ENCODE results near the gene ETNPPL.

The ETNPPL gene

GRCh38 chr4:108693819-108694218, 69.0 kb downstream of the ETNPPL start:
- H3K36me3 ChIP-seq: no peaks in the 10 kb centered on the region
- no peaks in the 10 kb centered on the region; the same call in 1 of the 2 replicates for H3K27me3 ChIP-seq
- no peaks in the 10 kb centered on the region for H3K4me1 ChIP-seq
- TF ChIP-seq, protein P1, sequence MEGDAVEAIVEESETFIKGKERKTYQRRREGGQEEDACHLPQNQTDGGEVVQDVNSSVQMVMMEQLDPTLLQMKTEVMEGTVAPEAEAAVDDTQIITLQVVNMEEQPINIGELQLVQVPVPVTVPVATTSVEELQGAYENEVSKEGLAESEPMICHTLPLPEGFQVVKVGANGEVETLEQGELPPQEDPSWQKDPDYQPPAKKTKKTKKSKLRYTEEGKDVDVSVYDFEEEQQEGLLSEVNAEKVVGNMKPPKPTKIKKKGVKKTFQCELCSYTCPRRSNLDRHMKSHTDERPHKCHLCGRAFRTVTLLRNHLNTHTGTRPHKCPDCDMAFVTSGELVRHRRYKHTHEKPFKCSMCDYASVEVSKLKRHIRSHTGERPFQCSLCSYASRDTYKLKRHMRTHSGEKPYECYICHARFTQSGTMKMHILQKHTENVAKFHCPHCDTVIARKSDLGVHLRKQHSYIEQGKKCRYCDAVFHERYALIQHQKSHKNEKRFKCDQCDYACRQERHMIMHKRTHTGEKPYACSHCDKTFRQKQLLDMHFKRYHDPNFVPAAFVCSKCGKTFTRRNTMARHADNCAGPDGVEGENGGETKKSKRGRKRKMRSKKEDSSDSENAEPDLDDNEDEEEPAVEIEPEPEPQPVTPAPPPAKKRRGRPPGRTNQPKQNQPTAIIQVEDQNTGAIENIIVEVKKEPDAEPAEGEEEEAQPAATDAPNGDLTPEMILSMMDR (IDR thresholded peaks at IDR 0.05; ENCODE audit: low read depth, low read length): no peak
- DNase-seq: no peak
- no peak overlapping the region for H3K4me3 ChIP-seq (ENCODE audit: low read depth, low read length)
- no peaks in the 10 kb centered on the region for H3K9me3 ChIP-seq

- H3K36me3 ChIP-seq: no peaks in the 10 kb centered on the region
- TF ChIP-seq, protein P1 (IDR thresholded peaks at IDR 0.05; ENCODE audit: low read depth, low read length): no peak
These were observed 69.6 kb downstream of the ETNPPL start for GRCh38 chr4:108693211-108693610.

More at GRCh38 chr4:108693211-108693610, 69.6 kb downstream of the ETNPPL start:
- Histone ChIP-seq H3K4me1 (no peaks in the 10 kb centered on the region), H3K27me3 (no peaks in the 10 kb centered on the region; the same call in 1 of the 2 replicates), H3K9me3 (no peaks in the 10 kb centered on the region), H3K4me3 (ENCODE audit: low read depth, low read length) (no peak overlapping the region)
- DNase-seq: no peak
